ENCODE measurements around the gene TRAT1. TPM values are rescaled to one million over a fixed set of nuclear protein-coding genes. Genes with fewer than 3 reads are reported as not detected.

TRAT1 gene
- total RNA-seq, 4 donors from 2014 or later: not detected

- no peak for DNase-seq
- TF ChIP-seq, protein P1, sequence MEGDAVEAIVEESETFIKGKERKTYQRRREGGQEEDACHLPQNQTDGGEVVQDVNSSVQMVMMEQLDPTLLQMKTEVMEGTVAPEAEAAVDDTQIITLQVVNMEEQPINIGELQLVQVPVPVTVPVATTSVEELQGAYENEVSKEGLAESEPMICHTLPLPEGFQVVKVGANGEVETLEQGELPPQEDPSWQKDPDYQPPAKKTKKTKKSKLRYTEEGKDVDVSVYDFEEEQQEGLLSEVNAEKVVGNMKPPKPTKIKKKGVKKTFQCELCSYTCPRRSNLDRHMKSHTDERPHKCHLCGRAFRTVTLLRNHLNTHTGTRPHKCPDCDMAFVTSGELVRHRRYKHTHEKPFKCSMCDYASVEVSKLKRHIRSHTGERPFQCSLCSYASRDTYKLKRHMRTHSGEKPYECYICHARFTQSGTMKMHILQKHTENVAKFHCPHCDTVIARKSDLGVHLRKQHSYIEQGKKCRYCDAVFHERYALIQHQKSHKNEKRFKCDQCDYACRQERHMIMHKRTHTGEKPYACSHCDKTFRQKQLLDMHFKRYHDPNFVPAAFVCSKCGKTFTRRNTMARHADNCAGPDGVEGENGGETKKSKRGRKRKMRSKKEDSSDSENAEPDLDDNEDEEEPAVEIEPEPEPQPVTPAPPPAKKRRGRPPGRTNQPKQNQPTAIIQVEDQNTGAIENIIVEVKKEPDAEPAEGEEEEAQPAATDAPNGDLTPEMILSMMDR (IDR thresholded peaks at IDR 0.05 in 4 of 5, conservative IDR thresholded peaks at IDR 0.05 in 1 of 5): no peak
- TF ChIP-seq POLR2A (IDR thresholded peaks at IDR 0.05): no peak
- no peak for ATAC-seq
- in situ Hi-C loops (cut with MboI; ENCODE audit: low sequenced_read_pairs in 4 of 4): no loop called here
- Histone ChIP-seq H3K27ac (no peak overlapping the region), H3K36me3 (no peaks in the 10 kb centered on the region), H3K9me3 (no peaks in the 10 kb centered on the region), H3K4me1 (no peaks in the 10 kb centered on the region), H3K27me3 (no peaks in the 10 kb centered on the region), H3K4me3 (no peak overlapping the region)
- intact Hi-C loops (cut with DNase I; ENCODE audit: low total_unique reads): no loop called here
Observed at GRCh38 chr3:108882762-108883161, 60.2 kb downstream of the TRAT1 start.

- H3K9me3 ChIP-seq: no peaks in the 10 kb centered on the region
- H3K36me3 ChIP-seq: no peaks in the 10 kb centered on the region
- no peaks in the 10 kb centered on the region for H3K27me3 ChIP-seq
- no peak for ATAC-seq
- no peaks in the 10 kb centered on the region for H3K4me1 ChIP-seq
- no peak overlapping the region for H3K27ac ChIP-seq
- no peak overlapping the region for H3K4me3 ChIP-seq
- no peak for TF ChIP-seq POLR2A (IDR thresholded peaks at IDR 0.05)
- TF ChIP-seq, protein P1 (IDR thresholded peaks at IDR 0.05 in 4 of 5, conservative IDR thresholded peaks at IDR 0.05 in 1 of 5): no peak
- no peak for DNase-seq
- in situ Hi-C loops (cut with MboI; ENCODE audit: low sequenced_read_pairs in 4 of 4): no loop called here
- intact Hi-C loops (cut with DNase I; ENCODE audit: low total_unique reads): no loop called here
Observed at GRCh38 chr3:108883373-108883772, 60.8 kb downstream of the TRAT1 start.

DNA sequence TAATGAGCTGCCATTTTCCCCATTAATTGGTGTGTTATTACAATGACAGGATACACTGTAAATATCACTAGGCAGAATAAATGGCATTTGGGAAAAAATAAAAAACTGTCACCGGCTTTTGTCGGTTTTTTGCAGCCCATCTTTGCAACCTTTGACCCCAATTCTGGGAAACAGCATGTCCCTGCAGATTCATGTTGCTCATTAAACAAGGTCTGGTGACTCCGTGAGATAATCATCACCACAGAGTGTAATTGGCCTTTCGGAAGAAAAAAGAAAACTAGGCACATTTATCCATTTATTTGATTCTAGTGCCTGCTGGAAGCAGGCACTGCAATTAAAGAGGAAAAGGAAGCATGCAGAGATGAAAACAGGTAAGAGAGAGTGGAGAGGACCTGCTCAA lies 64.5 kb downstream of the TRAT1 start:
- in situ Hi-C loops (cut with MboI; ENCODE audit: low sequenced_read_pairs in 4 of 4): no loop called here
- TF ChIP-seq POLR2A (IDR thresholded peaks at IDR 0.05): no peak
- TF ChIP-seq, protein P1 (IDR thresholded peaks at IDR 0.05 in 4 of 5, conservative IDR thresholded peaks at IDR 0.05 in 1 of 5): no peak
- ATAC-seq: no peak
- H3K27me3 ChIP-seq: no peaks in the 10 kb centered on the region
- H3K4me1 ChIP-seq: no peaks in the 10 kb centered on the region
- intact Hi-C loops (cut with DNase I; ENCODE audit: low total_unique reads): no loop called here
- H3K27ac ChIP-seq: no peak overlapping the region
- H3K4me3 ChIP-seq: no peak overlapping the region
- no peak for DNase-seq
- no peaks in the 10 kb centered on the region for H3K36me3 ChIP-seq
- no peaks in the 10 kb centered on the region for H3K9me3 ChIP-seq

- Histone ChIP-seq H3K36me3 (no peaks in the 10 kb centered on the region), H3K4me3 (no peak overlapping the region), H3K9me3 (no peaks in the 10 kb centered on the region), H3K27me3 (no peaks in the 10 kb centered on the region), H3K27ac (no peak overlapping the region), H3K4me1 (no peaks in the 10 kb centered on the region)
- ATAC-seq (no peak), DNase-seq (no peak)
- in situ Hi-C loops (cut with MboI; ENCODE audit: low sequenced_read_pairs in 4 of 4) (no loop called here), intact Hi-C loops (cut with DNase I; ENCODE audit: low total_unique reads) (no loop called here)
- TF ChIP-seq POLR2A (IDR thresholded peaks at IDR 0.05): no peak
- TF ChIP-seq, protein P1 (IDR thresholded peaks at IDR 0.05 in 4 of 5, conservative IDR thresholded peaks at IDR 0.05 in 1 of 5): no peak
Observed at GRCh38 chr3:108887777-108888176, 65.2 kb downstream of the TRAT1 start.

GRCh38 chr3:108891833-108892232 lies 69.2 kb downstream of the TRAT1 start:
- ATAC-seq: no peak
- H3K27ac ChIP-seq: no peak overlapping the region
- intact Hi-C loops (cut with DNase I; ENCODE audit: low total_unique reads): no loop called here
- H3K27me3 ChIP-seq: no peaks in the 10 kb centered on the region
- no peak overlapping the region for H3K4me3 ChIP-seq
- no peaks in the 10 kb centered on the region for H3K4me1 ChIP-seq
- TF ChIP-seq POLR2A (IDR thresholded peaks at IDR 0.05): no peak
- TF ChIP-seq, protein P1 (IDR thresholded peaks at IDR 0.05 in 4 of 5, conservative IDR thresholded peaks at IDR 0.05 in 1 of 5): no peak
- no peak for DNase-seq
- no peaks in the 10 kb centered on the region for H3K9me3 ChIP-seq
- H3K36me3 ChIP-seq: no peaks in the 10 kb centered on the region
- in situ Hi-C loops (cut with MboI; ENCODE audit: low sequenced_read_pairs in 4 of 4): no loop called here
